Suprapubic skin (tissue), 4 donors: ENCODE results near the gene GLUL. TPM values are rescaled to one million over a fixed set of nuclear protein-coding genes. Genes with fewer than 3 reads are reported as not detected.

Experiments used
- DNase-seq, 2 donors: peaks; one replicate each; pipeline ENCODE4 v3.0.0-alpha.2; 2019; ENCODE audit warnings: low spot score in 2 of 2
- H3K27ac ChIP-seq: fragments of 200-600 bp; sonication (generic); one replicate; pipeline ENCODE4 v1.5.1; 2019
- H3K27me3 ChIP-seq: fragments of 200-600 bp; sonication (generic); one replicate; pipeline ENCODE4 v1.5.1; 2019
- H3K36me3 ChIP-seq: fragments of 200-600 bp; sonication (generic); one replicate; pipeline ENCODE4 v1.5.1; 2019
- H3K4me1 ChIP-seq: fragments of 200-600 bp; sonication (generic); one replicate; pipeline ENCODE4 v1.5.1; 2019
- H3K4me3 ChIP-seq: fragments of 200-600 bp; sonication (generic); one replicate; pipeline ENCODE4 v1.5.1; 2019; ENCODE audit warnings: mild to moderate bottlenecking
- H3K9me3 ChIP-seq: fragments of 200-600 bp; sonication (generic); one replicate; pipeline ENCODE4 v1.5.1; 2019
- EP300 ChIP-seq: sonication (generic); formaldehyde crosslinking; IDR thresholded peaks from one replicate; pipeline ENCODE4 v1.6.1; 2017; ENCODE audit warnings: antibody characterized with exemption
- POLR2A ChIP-seq, 2 donors: fragments of 450-650 bp; IDR thresholded peaks; one replicate each; pipeline ENCODE4 v1.6.1; 2017; ENCODE audit warnings: antibody characterized with exemption in 2 of 2, mild to moderate bottlenecking in 2 of 2, moderate library complexity in 2 of 2
- POLR2AphosphoS5 ChIP-seq, 3 donors: sonication (generic); formaldehyde crosslinking; IDR thresholded peaks; one replicate each; pipeline ENCODE4 v1.6.1; 2017; ENCODE audit warnings: antibody characterized with exemption in 3 of 3
- WGBS: methylation state at CpG from one replicate; pipeline ENCODE4 v1.1.5; 2018; 5-methylcytosine and 5-hydroxymethylcytosine counted together
- total RNA-seq, 4 donors: library from RNA; depleted of rRNA; stranded (reverse); fragments of >200 nt; gene quantifications; one replicate each; pipeline ENCODE4 v1.1.0, GENCODE V29; 2016
- TF ChIP-seq, protein P1 (sequence below), 2 donors: fragments of 200-600 bp in 1 of 2; fragments of 450-650 bp in 1 of 2; sonication (generic) in 1 of 2; IDR thresholded peaks; one replicate each; pipeline ENCODE4 v1.5.1; 2016 to 2019; ENCODE audit warnings: antibody characterized with exemption in 2 of 2, mild to moderate bottlenecking in 1 of 2, moderate library complexity in 1 of 2

GLUL gene
- total RNA-seq, 4 donors from 2014 or later, result 1,347 to 1,926 (median 1,666) TPM

DNA sequence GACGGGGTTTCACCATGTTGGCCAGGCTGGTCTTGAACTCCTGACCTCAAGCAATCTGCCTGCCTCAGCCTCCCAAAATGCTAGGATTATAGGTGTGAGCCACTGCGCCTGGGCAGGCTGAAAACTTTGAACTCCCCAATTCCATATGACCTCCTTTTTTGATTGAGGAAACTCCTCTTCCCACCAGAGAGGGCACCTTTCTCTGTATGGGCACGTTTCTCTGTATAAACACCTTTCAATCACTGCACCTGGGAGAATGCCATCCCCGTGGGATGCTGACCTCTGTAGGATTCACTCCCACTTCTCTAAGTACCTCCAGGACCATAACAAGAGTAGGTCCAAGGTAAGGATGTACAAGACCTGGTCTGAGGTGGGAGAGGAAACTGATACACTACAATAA, 18.5 kb upstream of the GLUL start:
- TF ChIP-seq, protein P1, sequence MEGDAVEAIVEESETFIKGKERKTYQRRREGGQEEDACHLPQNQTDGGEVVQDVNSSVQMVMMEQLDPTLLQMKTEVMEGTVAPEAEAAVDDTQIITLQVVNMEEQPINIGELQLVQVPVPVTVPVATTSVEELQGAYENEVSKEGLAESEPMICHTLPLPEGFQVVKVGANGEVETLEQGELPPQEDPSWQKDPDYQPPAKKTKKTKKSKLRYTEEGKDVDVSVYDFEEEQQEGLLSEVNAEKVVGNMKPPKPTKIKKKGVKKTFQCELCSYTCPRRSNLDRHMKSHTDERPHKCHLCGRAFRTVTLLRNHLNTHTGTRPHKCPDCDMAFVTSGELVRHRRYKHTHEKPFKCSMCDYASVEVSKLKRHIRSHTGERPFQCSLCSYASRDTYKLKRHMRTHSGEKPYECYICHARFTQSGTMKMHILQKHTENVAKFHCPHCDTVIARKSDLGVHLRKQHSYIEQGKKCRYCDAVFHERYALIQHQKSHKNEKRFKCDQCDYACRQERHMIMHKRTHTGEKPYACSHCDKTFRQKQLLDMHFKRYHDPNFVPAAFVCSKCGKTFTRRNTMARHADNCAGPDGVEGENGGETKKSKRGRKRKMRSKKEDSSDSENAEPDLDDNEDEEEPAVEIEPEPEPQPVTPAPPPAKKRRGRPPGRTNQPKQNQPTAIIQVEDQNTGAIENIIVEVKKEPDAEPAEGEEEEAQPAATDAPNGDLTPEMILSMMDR (IDR thresholded peaks at IDR 0.05), result no peak

DNA sequence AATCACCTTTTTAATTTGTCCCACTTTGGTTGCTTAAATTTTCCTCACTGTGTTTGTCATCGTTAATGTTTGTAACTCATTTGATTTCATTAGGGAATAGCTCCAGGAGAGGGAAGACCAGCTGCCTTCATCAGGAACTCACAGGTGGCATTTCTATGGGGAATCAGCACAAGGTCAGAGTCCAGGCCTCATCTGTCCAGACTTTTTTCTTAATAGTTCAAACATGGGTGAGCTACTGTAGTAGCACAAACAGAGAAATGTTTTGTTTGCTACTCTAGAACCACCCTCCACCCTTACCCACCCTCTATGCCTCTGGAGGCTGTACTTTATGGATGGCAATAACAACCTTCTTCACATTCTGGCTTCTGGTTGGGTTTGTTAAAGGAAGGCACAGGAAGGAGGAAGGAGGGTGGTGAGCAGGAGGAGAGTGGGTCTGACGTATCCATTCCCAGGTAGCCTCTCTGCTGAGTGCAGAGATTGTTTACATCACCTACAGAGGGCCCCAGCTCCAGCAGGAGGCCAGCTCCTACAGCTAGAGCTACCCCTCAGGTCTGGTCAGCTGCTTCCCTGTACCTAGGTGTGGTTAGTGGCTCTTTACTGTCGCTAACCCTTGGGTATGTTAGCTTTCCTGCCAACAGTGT, 17.0 kb upstream of the GLUL start:
- Histone ChIP-seq H3K4me3 (no peak overlapping the region), H3K27ac (no peak overlapping the region), H3K36me3 (no peaks in the 10 kb centered on the region), H3K9me3 (no peaks in the 10 kb centered on the region), H3K4me1 (peaks cover 2% of the 10 kb centered on the region), H3K27me3 (peaks cover 8% of the 10 kb centered on the region)
- DNase-seq, result no peak
- TF ChIP-seq POLR2A (IDR thresholded peaks at IDR 0.05) (no peak), POLR2AphosphoS5 (IDR thresholded peaks at IDR 0.05) (no peak), EP300 (no peak)
- TF ChIP-seq, protein P1 (IDR thresholded peaks at IDR 0.05), result no peak
- 79% methylated on average over 3 of the region's 3 CpGs for WGBS

More for the DNA sequence above, 18.5 kb upstream of the GLUL start:
- H3K9me3 ChIP-seq, result no peaks in the 10 kb centered on the region
- H3K27me3 ChIP-seq, result peaks cover 8% of the 10 kb centered on the region
- H3K4me3 ChIP-seq, result no peak overlapping the region
- no peak for DNase-seq
- peaks cover 2% of the 10 kb centered on the region for H3K4me1 ChIP-seq
- WGBS, result 84% methylated on average over 4 of the region's 4 CpGs
- H3K27ac ChIP-seq, result no peak overlapping the region
- H3K36me3 ChIP-seq, result no peaks in the 10 kb centered on the region

DNA sequence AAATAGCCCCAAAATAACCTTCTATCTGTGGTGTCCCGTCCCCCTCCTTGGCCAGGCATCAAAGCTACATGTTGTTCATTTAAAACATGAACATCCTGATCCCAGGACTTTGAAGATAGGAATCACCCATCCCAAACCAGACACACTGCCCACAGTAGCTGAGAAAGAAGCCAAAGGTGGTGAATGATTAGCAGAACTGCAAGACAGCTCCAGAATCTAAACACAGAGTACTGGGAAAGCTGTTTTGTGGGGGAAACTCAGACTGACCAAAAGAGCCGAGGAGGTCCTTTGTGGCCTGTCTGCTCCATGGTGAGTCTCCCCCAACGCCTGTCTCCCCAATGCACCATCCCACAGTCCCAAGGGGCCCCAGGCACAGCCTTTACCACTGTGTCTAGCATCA, 16.1 kb upstream of the GLUL start:
- no peak overlapping the region for H3K4me3 ChIP-seq
- no peaks in the 10 kb centered on the region for H3K9me3 ChIP-seq
- WGBS, result 47% methylated on average over 3 of the region's 3 CpGs
- peaks cover 2% of the 10 kb centered on the region for H3K4me1 ChIP-seq
- no peak overlapping the region for H3K27ac ChIP-seq
- peaks cover 8% of the 10 kb centered on the region for H3K27me3 ChIP-seq
- DNase-seq, result no peak
- TF ChIP-seq EP300 (no peak), POLR2A (IDR thresholded peaks at IDR 0.05) (no peak), POLR2AphosphoS5 (IDR thresholded peaks at IDR 0.05) (no peak)
- TF ChIP-seq, protein P1 (IDR thresholded peaks at IDR 0.05), result no peak
- no peaks in the 10 kb centered on the region for H3K36me3 ChIP-seq

DNA sequence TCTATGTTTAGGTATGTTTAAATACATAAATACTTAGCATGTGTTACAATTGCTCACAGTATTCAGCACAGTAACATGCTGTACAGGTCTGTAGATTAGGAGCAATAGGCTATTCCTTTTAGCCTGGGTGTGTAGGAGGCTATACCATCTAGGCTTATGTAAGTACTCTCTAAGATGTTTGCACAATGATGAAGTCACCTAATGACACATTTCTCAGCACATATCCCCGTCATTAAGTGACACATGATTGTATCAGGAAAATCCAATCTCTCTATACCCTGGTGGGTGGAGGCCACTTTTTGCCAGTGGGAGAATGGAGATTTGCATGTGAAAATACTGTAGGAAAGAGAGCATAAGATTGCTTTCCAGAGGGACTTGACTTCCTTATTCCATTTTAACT, 14.4 kb upstream of the GLUL start:
- no peak overlapping the region for H3K4me3 ChIP-seq
- DNase-seq, result no peak
- no peaks in the 10 kb centered on the region for H3K36me3 ChIP-seq
- WGBS, result 75% methylated on average over 1 of the region's 1 CpG
- peaks cover 8% of the 10 kb centered on the region for H3K27me3 ChIP-seq
- H3K4me1 ChIP-seq, result peaks cover 2% of the 10 kb centered on the region
- no peaks in the 10 kb centered on the region for H3K9me3 ChIP-seq
- H3K27ac ChIP-seq, result no peak overlapping the region
- TF ChIP-seq POLR2A (IDR thresholded peaks at IDR 0.05) (no peak), POLR2AphosphoS5 (IDR thresholded peaks at IDR 0.05) (no peak)

DNA sequence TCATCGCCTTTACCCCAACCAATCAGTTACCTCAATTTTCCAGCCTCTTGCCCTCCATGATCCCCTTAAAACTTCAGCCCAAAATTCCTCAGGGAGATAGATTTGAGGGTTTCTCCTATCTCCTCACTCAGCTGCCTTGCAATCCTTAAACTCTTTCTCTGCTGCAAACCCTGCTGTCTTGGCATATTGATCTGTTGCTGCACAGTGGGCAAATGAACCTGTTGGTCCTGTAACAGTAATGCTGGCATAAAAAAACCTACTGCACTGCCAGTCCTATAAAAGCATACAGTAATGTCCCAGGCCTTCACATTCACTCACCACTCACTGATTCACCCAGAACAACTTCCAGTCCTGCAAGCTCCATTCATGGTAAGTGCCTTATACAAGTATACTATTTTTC, 14.0 kb upstream of the GLUL start:
- H3K4me1 ChIP-seq, result no peaks in the 10 kb centered on the region
- H3K4me3 ChIP-seq, result no peak overlapping the region
- no peak for DNase-seq
- no peak for TF ChIP-seq POLR2AphosphoS5 (IDR thresholded peaks at IDR 0.05)
- TF ChIP-seq, protein P1 (IDR thresholded peaks at IDR 0.05), result no peak
- TF ChIP-seq POLR2A (IDR thresholded peaks at IDR 0.05), result no peak
- TF ChIP-seq EP300, result no peak
- no peaks in the 10 kb centered on the region for H3K9me3 ChIP-seq
- no peaks in the 10 kb centered on the region for H3K36me3 ChIP-seq
- peaks cover 8% of the 10 kb centered on the region for H3K27me3 ChIP-seq
- H3K27ac ChIP-seq, result no peak overlapping the region
- 97% methylated on average over 1 of the region's 1 CpG for WGBS

DNA sequence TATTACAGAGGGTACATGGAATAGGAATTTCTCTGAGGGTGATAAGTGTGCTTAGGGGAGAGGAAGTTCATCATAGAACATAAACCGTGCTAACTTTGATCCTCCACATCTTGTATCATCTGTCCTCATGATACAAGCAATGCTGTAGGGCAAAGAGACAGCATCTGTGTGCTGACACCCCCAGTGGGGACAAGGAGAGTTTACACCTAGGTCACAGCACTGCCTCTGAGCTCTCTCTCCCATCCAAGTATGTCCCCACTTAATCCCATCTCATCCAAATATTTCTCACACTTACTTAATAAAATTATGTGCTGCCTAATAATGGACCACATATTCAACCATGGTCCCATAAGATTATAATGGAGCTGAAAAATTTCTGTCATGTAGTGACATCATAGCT, 13.2 kb upstream of the GLUL start:
- Histone ChIP-seq H3K27me3 (peaks cover 8% of the 10 kb centered on the region), H3K4me3 (no peak overlapping the region), H3K4me1 (no peaks in the 10 kb centered on the region), H3K27ac (no peak overlapping the region), H3K36me3 (no peaks in the 10 kb centered on the region), H3K9me3 (no peaks in the 10 kb centered on the region)
- no peak for DNase-seq
- 42% methylated on average over 1 of the region's 1 CpG for WGBS
- TF ChIP-seq POLR2AphosphoS5 (IDR thresholded peaks at IDR 0.05) (no peak), POLR2A (IDR thresholded peaks at IDR 0.05) (no peak), EP300 (no peak)
- TF ChIP-seq, protein P1 (IDR thresholded peaks at IDR 0.05), result no peak
